Measurements from ENCODE around the gene IL12RB2.

The IL12RB2 gene

GRCh38 chr1:67273591-67273990, 34.1 kb upstream of the IL12RB2 start:
- no peak for TF ChIP-seq CTCF (IDR thresholded peaks at IDR 0.05)

- TF ChIP-seq CTCF (IDR thresholded peaks at IDR 0.05) = no peak
Measured at GRCh38 chr1:67274623-67275325, 32.9 kb upstream of the IL12RB2 start.

GRCh38 chr1:67280696-67281095, 27.0 kb upstream of the IL12RB2 start:
- no peak for TF ChIP-seq CTCF (IDR thresholded peaks at IDR 0.05)

GRCh38 chr1:67281244-67281643, 26.4 kb upstream of the IL12RB2 start:
- TF ChIP-seq CTCF (IDR thresholded peaks at IDR 0.05) = no peak

- TF ChIP-seq CTCF (IDR thresholded peaks at IDR 0.05) = no peak
Measured at GRCh38 chr1:67285780-67286488, 21.7 kb upstream of the IL12RB2 start.

GRCh38 chr1:67290236-67290635, 17.4 kb upstream of the IL12RB2 start:
- TF ChIP-seq CTCF (IDR thresholded peaks at IDR 0.05) = no peak

- no peak for TF ChIP-seq CTCF (IDR thresholded peaks at IDR 0.05)
Measured at GRCh38 chr1:67294836-67295617, 12.6 kb upstream of the IL12RB2 start.

Data from LNCAP (cell line).